Non-pigmented ciliary epithelial cell (primary cell): ENCODE results near the gene REM2.

Experiments
- DNase-seq: peaks from one replicate; pipeline ENCODE4 v3.0.0-alpha.2; 2010; ENCODE audit warnings: low read depth

REM2 gene

GRCh38 chr14:22872833-22873520 lies 10.0 kb upstream of the REM2 start:
- DNase-seq, result no peak

- DNase-seq, result no peak
Observed at GRCh38 chr14:22875003-22875747, 7.8 kb upstream of the REM2 start.

- no peak for DNase-seq
Observed at GRCh38 chr14:22875748-22876319, 7.2 kb upstream of the REM2 start.

- no peak for DNase-seq
Observed at GRCh38 chr14:22877000-22877501, 6.0 kb upstream of the REM2 start.

GRCh38 chr14:22878271-22879246 lies 4.5 kb upstream of the REM2 start:
- DNase-seq, result no peak

- DNase-seq, result no peak
Observed at GRCh38 chr14:22882064-22882463, 958 bp upstream of the REM2 start.

- no peak for DNase-seq
Observed at GRCh38 chr14:22882529-22883172, 371 bp upstream of the REM2 start.

- DNase-seq, result no peak
Observed at GRCh38 chr14:22884076-22884737, 1.2 kb downstream of the REM2 start.

- DNase-seq, result no peak
Observed at GRCh38 chr14:22884738-22885523, 1.9 kb downstream of the REM2 start.

- no peak for DNase-seq
Observed at GRCh38 chr14:22885975-22886374, 3.0 kb downstream of the REM2 start.

- DNase-seq, result no peak
Observed at GRCh38 chr14:22886500-22887259, 3.7 kb downstream of the REM2 start.

- DNase-seq, result no peak
Observed at GRCh38 chr14:22887260-22887989, 4.4 kb downstream of the REM2 start.

GRCh38 chr14:22887990-22888378 lies 5.0 kb downstream of the REM2 start:
- no peak for DNase-seq

- no peak for DNase-seq
Observed at GRCh38 chr14:22888662-22889061, 5.6 kb downstream of the REM2 start.

GRCh38 chr14:22890416-22890815 lies 7.4 kb downstream of the REM2 start:
- no peak for DNase-seq

GRCh38 chr14:22892488-22892887 lies 9.5 kb downstream of the REM2 start:
- DNase-seq, result no peak

GRCh38 chr14:22893706-22894105 lies 10.7 kb downstream of the REM2 start:
- no peak for DNase-seq

- no peak for DNase-seq
Observed at GRCh38 chr14:22895402-22895801, 12.4 kb downstream of the REM2 start.

GRCh38 chr14:22896356-22896755 lies 13.3 kb downstream of the REM2 start:
- no peak for DNase-seq
